Stimulated activated CD8-positive, alpha-beta memory T cell treated with anti-CD3 and anti-CD28 coated beads, Interleukin-12 subunit alpha, Interleukin-12 subunit beta, amount 100 ng/mL, for 1 hour (primary cell): ENCODE results near the gene MYL9.

ENCODE experiments used
- DNase-seq: peaks from one replicate; pipeline ENCODE4 v3.0.0-alpha.2; 2020; ENCODE audit warnings: low read depth

The MYL9 gene

DNA sequence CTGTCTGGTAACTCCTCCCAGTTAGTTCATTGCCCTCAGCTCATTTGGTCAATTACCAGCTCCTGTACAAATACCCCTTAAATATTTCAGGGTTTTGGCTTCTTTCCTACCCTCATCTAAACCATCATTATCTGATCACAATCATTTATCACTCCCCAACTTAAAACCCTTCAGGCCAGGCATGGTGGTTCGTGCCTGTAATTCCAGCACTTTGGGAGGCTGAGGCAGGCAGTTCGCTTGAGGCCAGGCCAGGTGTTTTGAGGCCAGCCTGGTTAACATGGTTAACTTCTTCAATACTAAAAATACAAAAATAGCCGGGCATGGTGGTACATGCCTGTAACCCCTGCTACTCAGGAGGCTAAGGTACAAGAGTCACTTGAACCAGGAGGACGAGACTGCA, 41.5 kb downstream of the MYL9 start:
- no peak for DNase-seq

DNA sequence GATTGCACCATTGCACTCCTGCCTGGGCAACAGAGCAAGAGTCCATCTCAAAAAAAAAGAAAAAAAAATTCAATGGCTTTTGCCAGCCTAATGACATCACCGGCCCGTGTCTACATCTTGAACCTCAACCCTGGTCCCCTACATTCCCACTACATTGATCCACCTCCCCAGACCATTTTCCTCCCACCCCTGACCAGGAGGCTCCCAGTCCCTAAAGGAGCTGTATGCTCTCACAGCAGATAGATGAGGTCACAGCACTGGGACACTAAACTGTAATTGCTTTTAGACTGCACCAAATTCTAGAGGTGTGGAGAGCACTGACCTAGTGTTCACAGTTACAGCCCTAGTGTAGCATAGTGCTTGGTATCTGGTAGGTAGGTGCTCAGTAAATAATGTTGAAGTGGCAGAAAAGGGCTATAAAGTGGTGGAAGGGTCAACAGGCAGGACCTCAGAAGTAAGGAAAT, 42.7 kb downstream of the MYL9 start:
- DNase-seq, result no peak

DNA sequence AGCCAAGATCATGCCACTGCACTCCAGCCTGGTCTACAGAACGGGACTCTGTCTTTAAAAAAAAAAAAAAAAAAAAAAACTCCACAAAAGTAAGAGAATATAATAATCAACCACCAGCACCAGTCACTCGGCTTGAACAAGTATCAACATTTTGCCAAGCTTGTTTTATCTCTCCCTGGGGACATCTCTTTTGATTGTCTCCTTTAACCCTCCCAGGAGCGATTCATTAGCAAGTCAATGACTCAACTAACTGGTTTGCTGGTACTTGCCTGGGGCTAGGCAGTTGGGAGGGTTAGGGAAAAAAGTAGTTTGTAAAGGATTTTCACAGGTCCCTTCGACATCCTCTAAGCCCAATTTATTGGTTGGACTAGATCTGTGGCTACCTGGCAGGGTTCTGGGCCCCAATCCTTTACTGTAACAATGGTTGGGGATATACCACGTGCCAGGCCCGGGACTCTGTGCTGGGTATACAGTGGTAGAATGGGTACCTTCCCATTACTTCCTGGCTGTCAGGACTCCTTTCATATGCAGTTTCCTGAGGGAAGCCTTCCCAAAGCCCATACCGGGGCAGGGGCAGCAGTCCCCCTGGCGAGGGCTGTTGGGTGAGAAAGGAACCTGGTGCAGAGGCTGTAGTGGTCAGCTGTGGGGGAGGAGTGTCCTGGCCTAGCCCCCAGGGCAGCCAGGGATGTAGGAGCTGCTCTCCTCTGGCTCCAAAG, 44.2 kb downstream of the MYL9 start:
- no peak for DNase-seq

DNA sequence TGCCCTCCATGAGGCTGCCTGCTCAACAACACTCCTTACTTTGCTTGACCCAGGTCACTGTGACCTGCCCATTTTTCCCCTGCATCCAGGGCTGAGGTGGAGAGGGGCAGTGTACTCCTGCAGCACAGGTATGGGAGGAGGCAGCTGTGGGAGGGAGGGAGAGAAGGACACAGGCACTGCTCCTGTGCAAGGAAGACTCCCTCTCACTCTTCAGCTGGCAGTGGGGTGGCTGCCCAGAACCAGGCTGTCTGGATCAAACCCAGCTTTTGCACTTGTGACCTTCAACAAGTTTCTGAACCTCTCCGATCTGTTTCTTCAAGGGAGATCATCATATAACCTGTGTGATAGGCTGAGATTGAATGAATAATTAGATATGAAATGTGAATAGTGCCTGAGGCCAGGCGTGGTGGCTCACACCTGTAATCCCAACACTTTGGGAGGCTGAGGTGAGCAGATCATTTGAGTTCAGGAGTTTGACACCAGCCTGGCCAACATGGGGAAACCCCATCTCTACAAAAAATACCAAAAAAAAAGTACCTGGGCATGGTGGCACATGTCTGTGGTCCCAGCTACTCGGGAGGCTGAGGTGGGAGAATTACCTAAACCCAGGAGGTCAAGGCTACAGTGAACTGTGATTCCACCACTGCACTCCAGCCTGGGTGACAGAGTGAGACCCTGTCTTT, 46.2 kb downstream of the MYL9 start:
- no peak for DNase-seq

DNA sequence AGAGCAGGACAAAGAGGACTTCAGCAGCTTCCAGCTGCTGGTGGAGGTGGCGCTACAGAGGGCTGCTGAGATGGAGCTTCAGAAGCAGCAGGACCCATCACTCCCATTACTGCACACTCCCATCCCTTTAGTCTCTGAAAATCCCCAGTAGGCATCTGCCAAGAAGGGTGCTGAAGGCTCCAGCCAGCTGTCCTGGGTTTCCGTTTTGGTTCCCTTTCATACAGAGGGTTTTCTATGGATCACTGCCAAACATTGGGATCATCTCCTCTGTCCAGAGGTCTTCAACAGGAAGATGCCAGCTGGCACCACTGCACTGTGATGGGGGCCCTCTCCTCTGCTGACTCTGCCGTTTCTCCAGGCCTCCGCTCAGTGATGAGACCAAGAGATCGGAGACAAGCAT, 50.0 kb downstream of the MYL9 start:
- DNase-seq, result no peak

DNA sequence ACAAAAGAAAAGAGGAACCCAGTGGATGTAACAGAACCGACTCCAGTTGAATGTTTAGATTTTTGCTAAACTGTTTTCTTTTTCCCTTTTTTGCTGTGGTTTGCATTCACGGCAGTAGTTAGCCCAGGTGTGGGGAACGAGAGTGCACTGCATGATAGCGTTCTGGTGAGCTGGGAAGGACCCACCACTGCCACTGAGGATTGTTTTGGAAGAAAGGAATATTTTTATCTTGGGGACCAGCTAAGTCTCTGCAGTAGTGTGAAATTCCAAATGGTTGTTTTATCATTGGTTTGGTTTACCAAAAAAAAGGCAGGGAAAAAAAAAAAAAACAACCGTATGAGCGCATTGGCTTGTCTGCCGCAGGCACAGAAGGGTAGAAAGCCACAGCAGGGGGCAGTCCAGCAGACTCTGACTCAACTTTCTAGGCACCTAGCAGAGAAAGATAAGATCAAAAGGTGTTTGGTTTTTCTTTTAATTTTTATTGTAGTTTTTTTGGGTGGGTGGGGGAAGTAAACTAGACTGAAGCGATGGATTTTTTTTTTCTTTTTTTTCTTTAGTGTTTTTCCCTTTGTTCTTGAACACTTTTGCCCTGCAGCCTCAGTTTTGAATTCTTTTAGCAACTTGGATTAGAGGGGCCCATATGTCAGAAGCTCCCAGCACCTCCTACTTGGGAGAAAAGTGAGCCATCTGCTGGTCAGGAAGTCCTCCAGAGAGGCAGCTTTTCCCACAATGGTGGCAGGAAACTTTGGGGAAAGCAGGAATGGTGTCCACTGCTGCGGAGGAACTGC, 50.7 kb downstream of the MYL9 start:
- DNase-seq, result no peak

DNA sequence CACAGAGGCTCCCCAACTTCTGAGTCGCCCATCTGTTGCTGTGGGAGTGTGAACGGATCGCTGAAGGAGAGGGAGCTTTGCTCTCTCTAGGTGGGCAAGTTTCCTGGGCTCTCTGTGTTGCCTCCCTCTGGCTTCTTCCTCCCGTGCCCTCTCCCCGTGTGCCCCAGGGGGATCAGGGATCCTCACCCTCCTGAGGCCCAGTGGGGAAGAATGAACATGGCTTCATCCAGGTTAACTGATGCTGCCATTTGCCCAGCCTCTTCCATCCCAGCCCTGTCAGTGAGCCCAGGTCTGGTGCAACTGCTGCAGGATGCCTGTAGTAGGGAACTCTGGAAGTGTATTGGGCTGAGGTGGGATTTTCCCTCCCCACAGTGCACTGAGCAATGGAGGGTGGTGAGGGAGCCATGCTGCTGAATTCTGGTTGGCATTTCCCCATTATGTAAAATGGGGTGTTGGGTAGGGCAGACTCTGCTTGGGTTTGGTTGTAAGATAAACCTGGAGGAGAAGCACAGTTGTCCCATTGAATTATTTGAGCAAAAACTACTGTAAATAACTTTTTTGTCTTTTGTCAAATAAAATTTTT, 52.1 kb downstream of the MYL9 start:
- no peak for DNase-seq

DNA sequence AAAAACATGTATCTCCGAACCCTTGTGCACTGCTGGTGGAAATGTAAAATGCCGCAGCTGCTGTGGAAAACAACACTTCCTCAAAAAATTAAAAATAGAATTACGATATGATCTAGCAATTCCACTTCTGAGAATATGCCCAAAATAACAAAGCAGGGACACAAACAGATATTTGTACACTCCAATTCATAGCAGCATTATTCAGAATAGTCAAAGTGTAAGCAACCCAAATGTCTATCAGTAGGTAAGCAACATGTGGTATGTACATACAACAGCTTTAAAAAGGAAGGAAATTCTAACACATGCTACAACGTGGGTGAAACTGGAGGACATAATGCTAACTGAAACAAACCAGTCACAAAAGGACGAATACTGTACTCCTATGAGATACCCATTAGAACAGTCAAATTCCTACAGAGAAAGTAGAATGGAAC, 58.6 kb downstream of the MYL9 start:
- DNase-seq, result no peak
